SK-N-SH (cell line): ENCODE measurements around the gene CDKAL1. TPM values are rescaled to one million over a fixed set of nuclear protein-coding genes. Genes with fewer than 3 reads are reported as not detected.

ENCODE experiments used
- CTCF ChIA-PET: fragments of 300-600, 350-600 bp; formaldehyde crosslinking; extraction: SDS; loops from one replicate; lab custom pipeline; 2021; lab: Yijun Ruan, JAX
- POLR2A ChIA-PET: fragments of 350-600 bp; sonication (Branson Sonifier 250); formaldehyde crosslinking; extraction: SDS; loops from one replicate; lab custom pipeline; 2020; ENCODE audit warnings: antibody characterized with exemption, inconsistent platforms; lab: Yijun Ruan, JAX
- DNase-seq: peaks from one replicate; pipeline ENCODE4 v3.0.0; 2012
- H2AFZ ChIP-seq: fragments of 200-600 bp; sonication (generic); 2 replicates; pipeline ENCODE4 v1.8.1; 2016; ENCODE audit warnings: antibody characterized with exemption, mild to moderate bottlenecking, low read depth
- H3F3A ChIP-seq: fragments of 200-600 bp; sonication (generic); replicated peaks from 2 replicates; pipeline ENCODE3; 2016; ENCODE audit warnings: antibody characterized with exemption, mild to moderate bottlenecking; ENCODE audit not compliant: insufficient read depth
- H3K27ac ChIP-seq, 2 experiments: fragments of 200-500 bp in 1 of 2; fragments of 200-600 bp in 1 of 2; sonication (Bioruptor generic) in 1 of 2; sonication (generic), shearing (Covaris generic) in 1 of 2; 2 replicates each; pipeline versions ENCODE4 v1.5.1 to v1.6.1; 2014 to 2016; ENCODE audit warnings: low read depth in 2 of 2, inconsistent platforms in 1 of 2, low read length in 1 of 2, mild to moderate bottlenecking in 1 of 2, mixed read lengths in 1 of 2
- H3K27me3 ChIP-seq: fragments of 200-600 bp; sonication (generic), shearing (Covaris generic); 2 replicates; pipeline ENCODE4 v1.6.1; 2016; ENCODE audit warnings: mixed run types; ENCODE audit not compliant: insufficient read depth
- H3K36me3 ChIP-seq, 2 experiments: fragments of 200-500 bp in 1 of 2; fragments of 200-600 bp in 1 of 2; sonication (Bioruptor generic) in 1 of 2; sonication (generic) in 1 of 2; replicated peaks in 1 of 2; 2 replicates each; pipeline versions ENCODE3 to v1.5.1; 2014 to 2016; ENCODE audit warnings: low read length in 1 of 2, mild to moderate bottlenecking in 1 of 2; ENCODE audit not compliant: insufficient read depth in 2 of 2, control insufficient read depth in 1 of 2
- H3K4me1 ChIP-seq, 2 experiments: fragments of 200-500 bp in 1 of 2; fragments of 200-600 bp in 1 of 2; sonication (Bioruptor generic) in 1 of 2; sonication (generic), shearing (Covaris generic) in 1 of 2; 2 replicates each; pipeline versions ENCODE4 v1.5.1 to v1.6.1; 2014 to 2016; ENCODE audit warnings: low read depth in 1 of 2, low read length in 1 of 2, mixed run types in 1 of 2; ENCODE audit not compliant: insufficient read depth in 2 of 2, control insufficient read depth in 1 of 2
- H3K4me2 ChIP-seq: fragments of 200-600 bp; sonication (generic), shearing (Covaris generic); 2 replicates; pipeline ENCODE4 v1.6.1; 2017; ENCODE audit warnings: mixed run types
- H3K4me3 ChIP-seq, 2 experiments: fragments of 200-500 bp in 1 of 2; fragments of 200-600 bp in 1 of 2; sonication (Bioruptor generic) in 1 of 2; sonication (generic), shearing (Covaris generic) in 1 of 2; 2 replicates each; pipeline versions ENCODE4 v1.5.1 to v1.8.1; 2014 to 2016; ENCODE audit warnings: low read depth in 2 of 2, inconsistent platforms in 1 of 2, low read length in 1 of 2, mild to moderate bottlenecking in 1 of 2, mixed read lengths in 1 of 2, moderate library complexity in 1 of 2
- H3K79me2 ChIP-seq: fragments of 200-600 bp; sonication (generic); 2 replicates; pipeline ENCODE4 v1.8.1; 2017; ENCODE audit warnings: mild to moderate bottlenecking; ENCODE audit not compliant: insufficient read depth
- H3K9ac ChIP-seq: fragments of 200-600 bp; sonication (generic); 2 replicates; pipeline ENCODE4 v1.6.1; 2017; ENCODE audit warnings: mixed run types
- H3K9me2 ChIP-seq: fragments of 200-600 bp; sonication (generic); 2 replicates; pipeline ENCODE4 v1.6.1; 2017; ENCODE audit warnings: mixed run types
- H3K9me3 ChIP-seq: fragments of 200-600 bp; sonication (generic); 2 replicates; pipeline ENCODE4 v1.6.1; 2017; ENCODE audit warnings: mixed run types, mild to moderate bottlenecking, moderate library complexity
- H4K20me1 ChIP-seq: fragments of 200-600 bp; sonication (generic); 2 replicates; pipeline ENCODE4 v1.6.1; 2017; ENCODE audit warnings: mild to moderate bottlenecking, mixed run types; ENCODE audit not compliant: insufficient read depth
- CTCF ChIP-seq: fragments of 200-600 bp; sonication (generic); IDR thresholded peaks from 2 replicates; pipeline ENCODE4 v1.6.1; 2017; ENCODE audit warnings: antibody characterized with exemption, mild to moderate bottlenecking, moderate library complexity
- FOSL2 ChIP-seq: IDR thresholded peaks from 2 replicates; pipeline ENCODE4 v1.4.0; 2012; ENCODE audit warnings: low read depth, mild to moderate bottlenecking, moderate library complexity, borderline replicate concordance
- JUND ChIP-seq: IDR thresholded peaks from 2 replicates; pipeline ENCODE4 v1.4.0; 2012
- MAX ChIP-seq: IDR thresholded peaks from 2 replicates; pipeline ENCODE4 v1.4.0; 2012; ENCODE audit warnings: low read depth
- MXI1 ChIP-seq: IDR thresholded peaks from 2 replicates; pipeline ENCODE4 v1.6.1; 2012; ENCODE audit warnings: mild to moderate bottlenecking, low read depth, low read length, improper control_type of control experiment
- NFIC ChIP-seq: IDR thresholded peaks from 2 replicates; pipeline ENCODE4 v1.4.0; 2012; ENCODE audit warnings: borderline replicate concordance
- POLR2AphosphoS5 ChIP-seq: IDR thresholded peaks from 2 replicates; pipeline ENCODE4 v1.6.1; 2012; ENCODE audit warnings: low read depth, low read length
- RAD21 ChIP-seq: IDR thresholded peaks from 2 replicates; pipeline ENCODE4 v1.6.1; 2012; ENCODE audit warnings: mild to moderate bottlenecking, low read length
- REST ChIP-seq: IDR thresholded peaks from 2 replicates; pipeline ENCODE4 v1.6.1; 2012; ENCODE audit warnings: mild to moderate bottlenecking, low read depth, low read length, moderate library complexity
- RFX5 ChIP-seq: IDR thresholded peaks from 2 replicates; pipeline ENCODE4 v1.6.1; 2012; ENCODE audit warnings: mild to moderate bottlenecking, improper control_type of control experiment, low read length
- RXRA ChIP-seq: IDR thresholded peaks from 2 replicates; pipeline ENCODE4 v1.4.0; 2012; ENCODE audit warnings: low read depth, mild to moderate bottlenecking, borderline replicate concordance
- SIN3A ChIP-seq: IDR thresholded peaks from 2 replicates; pipeline ENCODE4 v1.6.1; 2012; ENCODE audit warnings: low read depth, mild to moderate bottlenecking, low read length, moderate library complexity, borderline replicate concordance
- SMC3 ChIP-seq: IDR thresholded peaks from 2 replicates; pipeline ENCODE4 v1.6.1; 2012; ENCODE audit warnings: low read depth, low read length, improper control_type of control experiment
- TCF12 ChIP-seq: IDR thresholded peaks from 2 replicates; pipeline ENCODE4 v1.4.0; 2012
- TEAD4 ChIP-seq: IDR thresholded peaks from 2 replicates; pipeline ENCODE4 v1.4.0; 2012; ENCODE audit warnings: mild to moderate bottlenecking, borderline replicate concordance; ENCODE audit not compliant: insufficient read depth
- ZBTB33 ChIP-seq: IDR thresholded peaks from 2 replicates; pipeline ENCODE4 v1.4.0; 2012; ENCODE audit warnings: low read depth, borderline replicate concordance
- WGBS: methylation state at CpG from one replicate; pipeline ENCODE4 v1.1.6; 2017; ENCODE audit warnings: low lambda C conversion rate; 5-methylcytosine and 5-hydroxymethylcytosine counted together
- polyA plus RNA-seq, 3 experiments: library from polyadenylated mRNA; depleted of rRNA; stranded (reverse); fragments of >200 nt; gene quantifications; 2 replicates each; pipeline ENCODE4 v1.2.3, GENCODE V29; 2012

CDKAL1 gene
- polyA plus RNA-seq, 1 of the 3 experiments (the other 2 are of a cell fraction): 2.6 TPM

- no peak for DNase-seq
- TF ChIP-seq FOSL2: no peak
- no peak for TF ChIP-seq REST
- no peak for TF ChIP-seq ZBTB33
- no peak for TF ChIP-seq NFIC
- TF ChIP-seq TEAD4: no peak
- TF ChIP-seq RFX5: no peak
- no peak for TF ChIP-seq MXI1
- no peak for TF ChIP-seq CTCF
- no peak for TF ChIP-seq RAD21
- TF ChIP-seq RXRA: no peak
- no peak for TF ChIP-seq JUND
- no peak for TF ChIP-seq SMC3
- TF ChIP-seq POLR2AphosphoS5: no peak
- no peak for TF ChIP-seq SIN3A
- TF ChIP-seq MAX: no peak
- no peak for TF ChIP-seq TCF12
- TF ChIP-seq, all 33 proteins: peak for 0
- Histone ChIP-seq H3K9ac (no peak overlapping the region), H3K9me2 (no peaks in the 10 kb centered on the region), H3K4me3 (no peak overlapping the region), H3K4me1 (no peaks in the 10 kb centered on the region; a peak in 1 of 4 replicates), H3K36me3 (no peaks in the 10 kb centered on the region), H4K20me1 (no peaks in the 10 kb centered on the region), H3K27ac (no peak overlapping the region), H3F3A (no peaks in the 10 kb centered on the region), H3K79me2 (no peaks in the 10 kb centered on the region), H3K9me3 (no peaks in the 10 kb centered on the region), H3K4me2 (no peak overlapping the region), H3K27me3 (no peaks in the 10 kb centered on the region), H2AFZ (no peak overlapping the region)
- 98% methylated on average over 5 of the region's 5 CpGs for WGBS
- ChIA-PET POLR2A (no interaction called here), CTCF (no interaction called here)
Measured at GRCh38 chr6:20983961-20984360, 449.7 kb downstream of the CDKAL1 start.
